Activated effector memory CD4-positive, alpha-beta T cell treated with anti-CD3 and anti-CD28 coated beads, Interleukin-2, amount 50 U/mL, for 16 hours (primary cell): ENCODE results near the gene PGPEP1.
"Not testable (repeated sequence)": the region's sequence is repeated elsewhere in the genome, so short reads cannot be mapped to it uniquely, and the experiment has no call there.

Experiments used
- DNase-seq: peaks from one replicate; pipeline ENCODE4 v3.0.0-alpha.2; 2020

Gene PGPEP1

DNA sequence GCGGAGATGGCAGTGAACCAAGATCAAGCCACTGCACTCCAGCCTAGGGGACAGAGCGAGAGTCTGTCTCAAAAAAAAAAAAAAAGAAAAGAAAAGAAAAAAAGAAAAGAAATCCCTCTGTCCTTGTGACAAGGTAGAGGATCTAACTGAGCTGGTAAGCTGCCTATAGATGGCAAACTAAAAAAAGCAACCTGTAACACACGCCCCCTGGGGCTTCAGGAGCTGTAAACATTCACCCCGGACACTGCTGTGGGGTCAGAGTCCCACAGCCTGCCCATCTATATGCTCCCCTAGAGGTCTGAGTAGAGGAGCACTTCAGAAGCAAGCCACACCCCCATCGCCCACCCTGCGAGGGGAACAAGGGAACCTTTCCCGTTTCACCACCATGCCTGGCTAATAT, 4.3 kb upstream of the PGPEP1 start:
- DNase-seq = no peak

DNA sequence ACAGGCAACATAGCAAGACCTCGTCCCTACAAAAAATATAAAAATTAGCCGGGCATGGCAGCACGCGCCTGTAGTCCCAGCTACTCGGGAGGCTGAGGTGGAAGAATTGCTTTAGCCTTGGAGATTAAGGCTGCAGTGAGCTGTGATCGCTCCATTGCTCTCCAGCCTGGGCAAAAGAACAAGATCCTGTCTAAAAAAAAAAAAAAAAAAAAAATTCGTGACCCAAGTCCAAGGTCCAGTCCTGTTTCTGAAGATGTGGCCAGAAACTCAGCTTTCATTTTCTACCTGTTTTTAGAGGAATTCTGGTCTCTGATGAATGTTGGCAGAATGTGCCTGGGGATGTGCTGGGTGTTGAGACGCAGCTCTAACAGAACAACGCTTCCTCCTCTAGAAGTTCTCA, 1.9 kb upstream of the PGPEP1 start:
- DNase-seq = no peak

GRCh38 chr19:18339723-18340122, 675 bp upstream of the PGPEP1 start:
- no peak for DNase-seq

DNA sequence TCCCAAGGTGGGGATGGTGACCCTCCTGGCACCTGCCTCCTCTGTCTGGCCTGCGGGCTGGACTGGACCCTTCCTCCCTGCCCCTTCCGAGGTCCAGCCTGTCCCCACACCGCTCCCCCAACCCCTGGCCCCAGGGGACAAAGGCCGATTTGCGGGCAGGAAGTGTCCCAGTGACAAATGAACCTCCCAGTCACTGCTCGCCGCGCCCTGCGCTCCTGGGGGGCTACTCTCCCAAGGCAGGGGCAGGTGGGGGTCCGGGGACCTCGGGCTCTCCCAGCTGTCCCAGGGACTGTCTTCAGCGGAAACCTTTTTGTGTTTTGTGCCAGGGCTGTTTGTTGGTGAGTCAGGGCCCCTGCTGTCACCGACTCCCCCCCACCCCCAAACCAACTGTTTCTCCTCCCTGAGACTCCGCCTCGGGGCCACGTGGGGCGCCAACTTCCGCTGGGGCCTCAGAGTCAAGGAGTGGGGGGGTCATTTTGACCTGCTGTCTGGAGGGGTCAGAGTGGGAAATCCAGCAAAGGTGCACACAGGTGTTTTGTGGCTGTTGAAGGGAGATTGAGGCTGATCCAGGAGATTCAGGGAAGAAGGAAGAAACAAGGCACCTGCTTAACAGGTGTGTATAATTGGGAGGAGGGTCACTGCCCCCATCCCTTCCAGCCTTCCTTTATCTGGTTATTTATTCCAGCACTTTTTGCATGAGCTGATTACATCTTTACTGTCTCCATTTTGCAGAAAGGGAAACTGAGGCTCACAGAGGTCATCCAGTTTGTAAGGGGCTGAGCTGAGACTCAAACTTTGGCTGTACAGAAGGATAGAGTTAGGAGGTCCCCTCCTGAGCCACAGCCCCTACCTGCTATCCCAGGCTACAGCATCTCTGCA, 831 bp downstream of the PGPEP1 start:
- peak; percentile 87 for DNase-seq

GRCh38 chr19:18342090-18342632, 1.8 kb downstream of the PGPEP1 start:
- DNase-seq = no peak

DNA sequence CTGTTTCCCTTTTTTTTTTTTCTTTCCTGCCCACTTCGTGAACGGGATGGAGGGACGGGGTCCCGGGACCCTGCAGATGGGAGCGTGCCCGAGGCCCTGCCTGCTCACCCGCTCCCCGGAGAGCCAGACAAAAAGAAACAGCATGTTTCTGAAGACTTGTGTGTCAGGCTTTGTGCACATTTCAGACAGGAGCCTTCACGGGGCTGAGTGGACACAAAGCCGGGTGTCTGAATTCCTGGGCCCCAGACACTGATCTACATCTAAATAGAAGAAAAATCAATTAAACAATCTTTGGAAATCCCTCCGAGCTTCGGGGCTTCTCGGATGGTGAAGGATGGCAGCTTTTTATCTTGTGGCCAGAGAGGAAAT, 4.2 kb downstream of the PGPEP1 start:
- no peak for DNase-seq

GRCh38 chr19:18345296-18345695, 4.9 kb downstream of the PGPEP1 start:
- no peak for DNase-seq

- DNase-seq = no peak
Observed at GRCh38 chr19:18346091-18346490, 5.7 kb downstream of the PGPEP1 start.

GRCh38 chr19:18348171-18348570, 7.8 kb downstream of the PGPEP1 start:
- DNase-seq = no peak

GRCh38 chr19:18348818-18349339, 8.5 kb downstream of the PGPEP1 start:
- not testable (repeated sequence) for DNase-seq

- peak; percentile 67 for DNase-seq
Observed at GRCh38 chr19:18349524-18350128, 9.2 kb downstream of the PGPEP1 start.

DNA sequence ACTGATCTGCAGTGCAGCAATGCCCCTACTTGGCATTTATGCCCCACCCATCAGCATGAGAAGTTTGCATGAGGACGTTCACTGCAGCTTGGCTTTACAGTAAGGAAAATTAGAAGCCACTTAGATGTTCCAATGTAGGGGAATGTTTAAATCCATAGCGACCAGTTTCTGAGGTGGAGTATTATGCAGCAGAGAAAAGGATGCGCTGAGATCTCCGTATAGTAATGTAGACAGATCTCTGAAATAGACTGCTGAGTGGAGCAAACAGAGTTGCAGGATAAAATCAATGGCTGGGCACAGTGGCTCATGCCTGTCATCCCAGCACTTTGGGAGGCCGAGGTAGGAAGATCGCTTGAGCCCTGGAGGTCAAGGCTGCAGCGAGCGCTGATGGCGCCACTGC, 10.1 kb downstream of the PGPEP1 start:
- DNase-seq = no peak

DNA sequence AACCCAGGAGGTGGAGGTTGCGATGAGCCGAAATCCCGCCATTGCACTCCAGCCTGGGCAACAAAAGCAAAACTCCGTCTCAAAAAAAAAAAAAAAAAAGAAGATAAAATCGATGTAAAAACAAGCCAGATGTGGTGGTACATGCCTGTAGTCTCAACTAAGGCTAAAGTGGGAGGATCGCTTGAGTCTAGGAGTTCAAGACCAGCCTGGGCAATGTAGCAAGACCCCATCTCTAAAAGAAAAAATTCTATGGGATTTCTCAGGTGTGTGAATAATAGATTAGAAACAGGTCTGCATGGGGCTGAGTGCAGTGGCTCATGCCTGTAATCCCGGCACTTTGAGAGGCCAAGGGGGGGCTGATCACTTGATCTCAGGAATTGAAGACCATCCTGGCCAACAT, 11.1 kb downstream of the PGPEP1 start:
- DNase-seq = no peak

DNA sequence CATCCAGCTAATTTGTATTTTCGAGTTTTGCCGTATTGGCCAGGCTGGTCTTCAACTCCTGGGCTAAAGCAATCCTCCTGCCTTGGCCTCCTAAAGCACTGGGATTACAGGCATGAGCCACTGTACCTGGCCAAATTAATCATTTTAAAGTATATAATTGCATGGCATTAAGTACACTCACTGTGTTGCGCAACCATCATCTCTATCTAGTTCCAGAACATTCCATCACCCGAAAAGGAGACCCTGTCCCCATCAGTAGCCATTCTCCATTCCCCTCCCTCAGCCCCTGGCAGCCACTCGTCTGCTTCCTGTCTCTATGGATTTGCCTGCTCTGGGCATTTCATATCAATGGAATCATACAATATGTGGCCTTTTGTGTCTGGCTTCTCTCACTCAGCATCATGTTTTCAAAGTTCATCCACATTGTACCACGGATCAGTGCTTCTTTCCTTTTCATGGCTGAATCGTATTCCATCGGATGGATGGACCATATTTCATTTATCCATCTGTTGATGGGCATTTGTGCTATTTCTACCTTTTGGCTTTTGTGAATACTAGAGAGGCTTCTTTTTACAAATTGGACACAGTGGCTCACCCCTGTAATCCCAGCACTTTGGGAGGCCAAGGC, 13.1 kb downstream of the PGPEP1 start:
- no peak for DNase-seq

- DNase-seq = not testable (repeated sequence)
Observed at GRCh38 chr19:18354743-18355142, 14.3 kb downstream of the PGPEP1 start.

GRCh38 chr19:18357041-18357440, 16.6 kb downstream of the PGPEP1 start:
- no peak for DNase-seq

DNA sequence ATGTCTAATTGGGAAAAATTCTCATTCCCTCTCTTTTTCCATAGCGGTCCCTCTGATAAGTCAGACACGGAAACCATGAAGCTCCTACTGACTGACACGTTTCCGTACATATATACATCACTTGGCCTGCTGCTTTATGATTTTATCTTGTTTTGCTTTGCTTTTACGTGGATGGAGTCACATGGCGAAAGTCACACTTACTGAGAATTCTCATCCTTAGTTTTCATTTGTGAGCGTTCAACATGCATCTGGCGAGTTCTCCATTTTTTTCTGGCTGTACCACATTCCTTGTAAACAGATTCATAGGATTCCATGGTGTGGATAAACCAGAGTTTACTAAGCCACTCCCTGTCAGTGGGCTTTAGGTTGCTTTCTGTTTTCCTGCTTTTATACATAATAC, 21.2 kb downstream of the PGPEP1 start:
- DNase-seq = no peak

DNA sequence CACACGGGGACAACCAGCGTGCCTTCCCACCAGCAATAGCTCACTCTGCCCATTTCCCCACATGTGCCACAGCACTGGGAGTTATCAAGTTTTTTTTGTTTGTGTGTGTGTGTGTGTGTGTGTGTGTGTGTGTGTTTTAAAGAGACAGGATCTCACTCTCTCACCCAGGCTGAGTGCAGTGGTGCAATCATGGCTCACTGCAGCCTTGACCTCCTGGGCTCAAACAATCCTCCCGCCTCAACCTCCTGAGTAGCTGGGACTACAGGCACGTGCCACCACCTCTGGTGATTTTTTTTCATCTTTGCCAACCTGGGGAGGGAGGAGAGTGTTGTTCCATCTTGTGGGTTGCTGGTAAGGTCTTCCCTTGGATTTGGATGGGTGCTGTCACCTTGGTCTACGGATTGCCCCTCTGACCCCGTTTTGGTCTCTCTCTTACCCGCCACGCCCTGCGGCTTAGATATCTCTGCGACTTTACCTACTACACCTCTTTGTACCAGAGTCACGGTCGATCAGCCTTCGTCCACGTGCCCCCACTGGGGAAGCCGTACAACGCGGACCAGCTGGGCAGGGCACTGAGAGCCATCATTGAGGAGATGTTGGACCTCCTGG, 22.6 kb downstream of the PGPEP1 start:
- no peak for DNase-seq

GRCh38 chr19:18363787-18364186, 23.4 kb downstream of the PGPEP1 start:
- no peak for DNase-seq

- not testable (repeated sequence) for DNase-seq
Observed at GRCh38 chr19:18364277-18364825, 24.0 kb downstream of the PGPEP1 start.

DNA sequence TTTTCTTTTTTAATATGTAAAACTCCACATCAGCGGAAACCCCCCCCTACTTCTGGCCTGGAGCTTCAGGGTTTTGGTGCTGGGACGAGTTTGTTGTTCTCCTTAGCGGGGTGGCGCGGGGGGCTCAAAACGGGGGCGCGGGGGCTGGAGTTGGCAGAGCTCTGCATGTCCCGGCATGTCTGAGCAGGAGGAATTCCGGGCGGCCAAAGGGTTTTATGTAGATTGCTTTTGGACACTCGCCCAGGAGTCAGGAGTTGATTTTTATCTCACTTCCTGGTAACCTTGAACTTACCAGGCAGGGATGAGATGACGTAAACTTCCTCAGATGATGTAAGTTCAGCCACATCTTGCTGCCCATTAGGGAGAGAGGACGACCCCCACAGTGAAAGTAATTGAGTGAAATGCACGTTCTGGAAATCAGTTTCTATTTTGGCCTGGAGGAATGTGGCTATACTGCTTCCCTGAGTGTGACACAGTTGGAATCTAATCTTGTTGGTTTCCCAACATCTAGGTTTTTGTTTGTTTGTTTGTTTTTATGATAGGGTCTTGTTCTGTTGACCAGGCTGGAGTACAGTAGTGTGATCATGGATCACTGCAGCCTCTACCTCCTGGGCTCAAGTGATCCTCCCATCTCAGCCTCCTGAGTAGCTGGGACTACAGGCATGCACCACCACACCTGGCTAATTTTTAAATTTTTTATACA, 24.6 kb downstream of the PGPEP1 start:
- DNase-seq = no peak

DNA sequence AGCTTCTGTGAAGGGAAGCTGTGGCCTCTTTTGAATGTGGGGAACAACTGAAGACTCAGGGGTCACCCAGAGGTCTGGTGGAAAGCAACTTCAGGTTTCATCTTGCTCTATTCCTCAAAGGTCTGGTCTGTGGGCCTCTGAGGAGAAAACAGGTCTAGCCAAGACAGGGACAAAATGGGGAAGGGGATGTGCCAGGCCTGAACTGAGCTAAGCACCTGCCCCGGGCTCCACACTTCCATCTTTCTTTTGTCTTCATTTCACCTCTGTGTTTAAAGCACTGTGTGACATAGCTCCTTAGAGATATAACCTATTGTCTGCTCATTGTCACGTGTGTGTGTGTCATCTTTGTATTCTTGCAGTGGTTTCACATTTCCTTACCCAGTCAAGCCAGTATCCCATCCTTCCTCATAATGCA, 25.6 kb downstream of the PGPEP1 start:
- DNase-seq = no peak
